GM13977 (cell line): ENCODE measurements around the gene SUPT3H.
"Not testable (repeated sequence)": the region's sequence is repeated elsewhere in the genome, so short reads cannot be mapped to it uniquely, and the experiment has no call there.

Experiments used
- DNase-seq: peaks from one replicate; pipeline ENCODE4 v3.0.0; 2012; ENCODE audit warnings: low spot score
- CTCF ChIP-seq: IDR thresholded peaks from 2 replicates; pipeline ENCODE4 v1.5.1; 2012; ENCODE audit warnings: mild to moderate bottlenecking, control low read depth; ENCODE audit not compliant: insufficient read depth; ENCODE audit errors: extremely low read depth, missing control alignments
- in situ Hi-C: fragments of 300-500 bp; cut with MboI; formaldehyde crosslinking; loops from one replicate; pipeline ENCODE4 v1.12.0; 2022; ENCODE audit warnings: low sequenced_read_pairs, low pct_unique_long_range_greater_than_20kb, mixed read lengths, inconsistent platforms; ENCODE audit not compliant: unreplicated experiment

Gene SUPT3H

GRCh38 chr6:45073771-45074170 lies 304.0 kb downstream of the SUPT3H start:
- no peak for TF ChIP-seq CTCF
- in situ Hi-C loops: no loop called here
- no peak for DNase-seq

GRCh38 chr6:45072673-45073072 lies 305.1 kb downstream of the SUPT3H start:
- in situ Hi-C loops: no loop called here
- DNase-seq: no peak
- TF ChIP-seq CTCF: no peak

GRCh38 chr6:45072016-45072415 lies 305.7 kb downstream of the SUPT3H start:
- DNase-seq: no peak
- in situ Hi-C loops: no loop called here
- TF ChIP-seq CTCF: no peak

- in situ Hi-C loops: no loop called here
- no peak for DNase-seq
- TF ChIP-seq CTCF: no peak
Observed at GRCh38 chr6:45069091-45069490, 308.6 kb downstream of the SUPT3H start.

GRCh38 chr6:45067446-45067845 lies 310.3 kb downstream of the SUPT3H start:
- DNase-seq, in situ Hi-C loops: not testable (repeated sequence)

- DNase-seq, in situ Hi-C loops: not testable (repeated sequence)
Observed at GRCh38 chr6:45062659-45063058, 315.1 kb downstream of the SUPT3H start.

GRCh38 chr6:45057711-45058110 lies 320.0 kb downstream of the SUPT3H start:
- no peak for DNase-seq
- in situ Hi-C loops: no loop called here
- TF ChIP-seq CTCF: no peak

GRCh38 chr6:45054610-45055009 lies 323.1 kb downstream of the SUPT3H start:
- in situ Hi-C loops: no loop called here
- DNase-seq: no peak
- TF ChIP-seq CTCF: no peak
